Activated naive CD8-positive, alpha-beta T cell treated with anti-CD3 and anti-CD28 coated beads for 36 hours (primary cell): Measurements from ENCODE around the gene NLRP11. TPM values are rescaled to one million over a fixed set of nuclear protein-coding genes. Genes with fewer than 3 reads are reported as not detected.
"Not testable (repeated sequence)": the region's sequence is repeated elsewhere in the genome, so short reads cannot be mapped to it uniquely, and the experiment has no call there.

Source experiments
- DNase-seq: peaks from one replicate; pipeline ENCODE4 v3.0.0; 2021
- H3K27ac Mint-ChIP-seq: one replicate; pipeline ENCODE4 v1.8.0; 2022; ENCODE audit warnings: mild to moderate bottlenecking, moderate library complexity, mixed read lengths
- H3K27me3 Mint-ChIP-seq: one replicate; pipeline ENCODE4 v1.8.0; 2022; ENCODE audit warnings: mild to moderate bottlenecking, mixed read lengths
- H3K36me3 Mint-ChIP-seq: one replicate; pipeline ENCODE4 v1.8.0; 2021; ENCODE audit warnings: mild to moderate bottlenecking, mixed read lengths
- H3K4me1 Mint-ChIP-seq: one replicate; pipeline ENCODE4 v1.8.0; 2021; ENCODE audit warnings: mixed read lengths
- H3K4me3 Mint-ChIP-seq: one replicate; pipeline ENCODE4 v1.8.0; 2022; ENCODE audit warnings: mild to moderate bottlenecking, moderate library complexity, mixed read lengths
- H3K9me3 Mint-ChIP-seq: one replicate; pipeline ENCODE4 v1.8.0; 2022; ENCODE audit warnings: mixed read lengths
- total RNA-seq, 2 experiments: library from RNA; stranded (reverse); gene quantifications; one replicate each; pipeline ENCODE4 v1.2.3, GENCODE V29; 2021

Gene NLRP11
- total RNA-seq, 2 experiments from 2014 or later, result 0.19 to 0.24 TPM

DNA sequence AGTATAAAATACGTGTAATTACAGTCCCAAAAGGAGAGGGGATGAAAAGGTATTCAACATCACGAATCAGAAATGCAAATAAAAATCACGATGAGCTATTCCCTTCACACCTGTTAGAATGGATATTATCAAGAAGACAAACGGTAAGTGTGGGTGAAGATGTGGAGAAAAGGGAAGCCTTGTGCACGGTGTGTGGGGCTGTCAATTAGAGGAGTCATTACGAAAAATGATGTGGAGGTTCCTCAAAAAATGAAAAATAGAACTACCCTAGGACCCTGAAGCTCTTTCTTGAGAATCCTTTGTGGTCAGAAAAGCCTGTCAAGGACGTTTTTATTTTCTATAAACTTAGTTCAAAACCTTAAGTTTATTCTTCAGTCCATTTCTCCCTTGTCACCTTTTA, 19.4 kb downstream of the NLRP11 start:
- no peak overlapping the region for H3K27ac Mint-ChIP-seq
- H3K4me3 Mint-ChIP-seq, result no peak overlapping the region
- no peaks in the 10 kb centered on the region for H3K36me3 Mint-ChIP-seq
- no peak for DNase-seq
- peaks cover 3% of the 10 kb centered on the region for H3K4me1 Mint-ChIP-seq
- H3K27me3 Mint-ChIP-seq, result peaks cover 21% of the 10 kb centered on the region
- no peaks in the 10 kb centered on the region for H3K9me3 Mint-ChIP-seq

DNA sequence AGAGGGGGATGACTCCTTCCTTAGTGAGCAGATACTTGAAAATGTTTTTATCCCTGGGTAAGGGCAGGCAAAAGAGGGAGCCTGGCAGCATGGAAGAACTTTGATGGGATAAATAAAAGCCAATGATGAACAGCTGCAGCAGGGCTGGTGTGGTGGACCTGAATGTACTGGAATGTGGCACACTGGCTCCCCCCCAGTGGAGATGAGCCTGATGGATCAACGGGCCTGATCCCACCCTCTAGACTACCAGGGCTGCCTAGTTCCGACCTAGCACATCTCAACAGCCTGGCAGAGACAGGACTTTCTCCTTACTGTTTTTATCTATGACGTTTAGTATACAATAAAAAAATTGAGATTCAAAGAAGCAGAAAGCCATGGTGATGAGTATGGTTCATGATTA, 20.5 kb downstream of the NLRP11 start:
- Mint-ChIP-seq H3K27ac (no peak overlapping the region), H3K27me3 (peaks cover 21% of the 10 kb centered on the region), H3K4me1 (peaks cover 3% of the 10 kb centered on the region), H3K9me3 (no peaks in the 10 kb centered on the region), H3K4me3 (no peak overlapping the region), H3K36me3 (no peaks in the 10 kb centered on the region)
- DNase-seq, result no peak

DNA sequence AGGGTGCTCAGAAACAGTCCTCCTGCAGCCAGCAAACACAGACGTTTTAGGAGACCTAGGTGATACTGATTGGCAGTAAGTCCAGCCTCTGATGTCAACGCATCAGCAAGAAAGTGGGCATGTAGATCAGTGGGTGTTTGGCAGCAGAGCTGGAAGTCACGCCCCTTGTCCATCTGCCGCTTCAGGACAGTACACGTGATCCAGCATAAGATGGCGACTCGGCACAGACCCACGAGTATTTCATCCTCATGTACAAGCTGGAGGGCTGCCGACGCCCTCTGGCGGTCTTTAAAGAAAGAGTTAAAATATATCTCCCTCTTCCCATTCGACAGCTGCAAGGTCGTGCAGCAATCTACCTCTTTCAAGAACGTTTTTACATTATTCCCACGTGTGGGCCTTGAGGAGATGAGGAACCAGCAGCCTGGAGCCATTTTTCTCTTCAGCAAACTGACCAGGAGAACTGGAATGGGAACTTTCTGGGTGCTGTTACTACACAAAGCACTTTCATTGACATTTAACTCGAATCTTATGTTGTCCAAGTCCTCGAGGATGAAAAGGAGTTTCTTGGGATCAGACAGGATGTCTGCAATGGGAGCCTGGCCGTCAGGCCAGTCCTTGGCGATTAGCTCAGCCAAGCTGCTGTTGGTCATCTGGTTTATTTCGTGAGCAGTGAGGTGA, 22.3 kb downstream of the NLRP11 start:
- Mint-ChIP-seq H3K9me3 (no peaks in the 10 kb centered on the region), H3K4me3 (no peak overlapping the region), H3K4me1 (peaks cover 3% of the 10 kb centered on the region), H3K27ac (no peak overlapping the region), H3K36me3 (no peaks in the 10 kb centered on the region), H3K27me3 (peaks cover 17% of the 10 kb centered on the region)
- peak; percentile 58 for DNase-seq

GRCh38 chr19:55802281-55802680, 29.5 kb downstream of the NLRP11 start:
- H3K4me3 Mint-ChIP-seq, result no peak overlapping the region
- H3K27me3 Mint-ChIP-seq, result peaks cover 9% of the 10 kb centered on the region
- H3K36me3 Mint-ChIP-seq, result no peaks in the 10 kb centered on the region
- no peak overlapping the region for H3K27ac Mint-ChIP-seq
- H3K9me3 Mint-ChIP-seq, result peaks cover 5% of the 10 kb centered on the region
- no peak for DNase-seq
- H3K4me1 Mint-ChIP-seq, result no peaks in the 10 kb centered on the region

DNA sequence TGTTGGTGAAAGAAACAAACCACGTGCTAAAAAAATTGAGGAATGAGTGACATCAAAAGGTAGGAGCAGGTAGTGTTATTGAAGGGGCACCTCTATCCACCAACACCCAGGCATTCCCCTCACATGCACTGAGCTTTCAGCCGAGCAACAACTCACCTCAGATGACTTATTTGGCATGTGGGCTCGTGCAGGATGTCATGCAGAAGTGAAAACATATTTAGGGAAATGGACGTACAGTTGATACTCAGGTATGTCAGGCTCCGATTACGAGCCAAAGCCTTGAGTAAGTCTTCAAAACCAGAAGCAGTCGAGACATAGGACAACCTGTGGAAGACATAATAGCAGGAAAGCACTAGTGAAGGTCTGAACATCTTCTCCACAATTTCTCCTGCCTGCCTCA, 30.4 kb downstream of the NLRP11 start:
- Mint-ChIP-seq H3K27ac (no peak overlapping the region), H3K36me3 (no peaks in the 10 kb centered on the region), H3K4me1 (no peaks in the 10 kb centered on the region), H3K4me3 (no peak overlapping the region), H3K9me3 (peaks cover 5% of the 10 kb centered on the region), H3K27me3 (peaks cover 9% of the 10 kb centered on the region)
- no peak for DNase-seq

GRCh38 chr19:55795021-55795420, 36.8 kb downstream of the NLRP11 start:
- Mint-ChIP-seq H3K9me3 (no peaks in the 10 kb centered on the region), H3K4me1 (no peaks in the 10 kb centered on the region), H3K27ac (no peak overlapping the region), H3K4me3 (no peak overlapping the region), H3K27me3 (peaks cover 16% of the 10 kb centered on the region), H3K36me3 (no peaks in the 10 kb centered on the region)
- no peak for DNase-seq

DNA sequence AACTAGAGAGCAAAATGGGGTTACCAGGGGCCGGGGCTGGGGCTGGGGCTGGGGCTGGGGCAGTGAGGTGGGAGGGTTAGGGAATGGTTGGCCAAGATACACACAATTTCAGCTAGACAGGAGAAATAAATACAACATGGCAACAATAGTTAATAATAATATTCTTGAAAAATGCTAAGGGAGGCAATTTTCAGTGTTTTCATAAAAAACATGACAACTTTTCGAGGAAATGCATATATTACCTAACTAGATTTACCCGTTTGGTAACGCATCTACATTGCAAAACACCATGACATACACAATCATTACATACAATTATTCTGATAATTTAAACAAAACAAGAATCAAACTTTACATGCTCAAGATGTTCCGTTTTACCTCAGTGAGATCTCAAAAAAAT, 50.7 kb downstream of the NLRP11 start:
- H3K36me3 Mint-ChIP-seq, result no peaks in the 10 kb centered on the region

GRCh38 chr19:55778331-55778730, 53.5 kb downstream of the NLRP11 start:
- Mint-ChIP-seq H3K36me3 (no peaks in the 10 kb centered on the region), H3K27ac (no peak overlapping the region), H3K4me1 (no peaks in the 10 kb centered on the region), H3K4me3 (no peak overlapping the region), H3K27me3 (peaks cover 68% of the 10 kb centered on the region), H3K9me3 (no peaks in the 10 kb centered on the region)
- DNase-seq, result no peak

More for the DNA sequence above, 50.7 kb downstream of the NLRP11 start:
- Mint-ChIP-seq H3K27me3 (peaks cover 53% of the 10 kb centered on the region), H3K27ac (no peak overlapping the region), H3K4me3 (no peak overlapping the region), H3K9me3 (no peaks in the 10 kb centered on the region), H3K4me1 (no peaks in the 10 kb centered on the region)
- DNase-seq, result no peak

GRCh38 chr19:55777528-55777927, 54.3 kb downstream of the NLRP11 start:
- no peak overlapping the region for H3K27ac Mint-ChIP-seq
- no peaks in the 10 kb centered on the region for H3K9me3 Mint-ChIP-seq
- no peak for DNase-seq
- H3K27me3 Mint-ChIP-seq, result peaks cover 61% of the 10 kb centered on the region
- no peak overlapping the region for H3K4me3 Mint-ChIP-seq
- no peaks in the 10 kb centered on the region for H3K36me3 Mint-ChIP-seq
- H3K4me1 Mint-ChIP-seq, result no peaks in the 10 kb centered on the region

DNA sequence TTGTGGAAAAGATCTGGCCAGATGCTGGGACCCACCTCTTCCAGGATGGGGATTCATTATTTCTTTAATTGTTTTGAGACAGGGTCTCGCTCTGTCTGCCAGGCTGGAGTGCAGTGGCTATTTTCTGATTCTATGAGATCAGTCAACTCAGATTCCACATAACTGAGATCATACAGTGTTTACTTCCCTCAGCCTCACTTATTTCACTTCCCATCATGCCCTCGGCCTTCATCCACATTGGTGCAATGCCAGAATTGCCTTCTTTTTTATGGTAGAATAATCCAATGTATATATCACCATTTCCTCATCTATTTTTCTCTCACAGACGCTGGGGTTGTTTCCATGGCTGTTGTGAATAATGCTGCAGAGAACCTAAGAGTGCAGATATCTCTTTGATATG, 62.2 kb downstream of the NLRP11 start:
- H3K27me3 Mint-ChIP-seq, result peaks cover 37% of the 10 kb centered on the region
- H3K36me3 Mint-ChIP-seq, H3K4me1 Mint-ChIP-seq, H3K9me3 Mint-ChIP-seq, DNase-seq, H3K4me3 Mint-ChIP-seq, H3K27ac Mint-ChIP-seq: not testable (repeated sequence)

DNA sequence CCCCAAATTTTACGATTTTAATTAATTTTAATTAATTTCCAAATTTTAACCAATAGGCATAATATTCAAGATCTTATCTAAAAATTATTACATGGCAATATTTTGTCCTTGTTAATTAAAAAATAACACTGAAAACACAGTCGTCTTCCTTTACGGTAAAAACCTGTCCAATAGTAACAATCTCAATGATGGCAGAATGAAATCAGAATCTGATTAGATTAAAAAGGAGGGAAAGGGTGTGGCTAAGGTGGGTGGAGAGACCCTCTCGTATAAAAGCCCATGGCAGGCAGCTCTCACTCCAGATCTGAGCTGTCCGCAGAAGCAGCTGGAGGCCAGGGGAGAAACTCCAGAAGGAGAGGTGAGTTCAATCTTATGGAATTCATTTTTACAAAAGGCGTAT, 63.0 kb downstream of the NLRP11 start, which contains the start of gene RFPL4AL1:
Gene RFPL4AL1, plus strand, starts transcription at position 301 of the 400 bp plus-strand sequence. CDS start 2,687 bp downstream, outside the sequence.
- not testable (repeated sequence) for H3K4me3 Mint-ChIP-seq, DNase-seq, H3K36me3 Mint-ChIP-seq, H3K4me1 Mint-ChIP-seq, H3K9me3 Mint-ChIP-seq, H3K27ac Mint-ChIP-seq
- peaks cover 34% of the 10 kb centered on the region for H3K27me3 Mint-ChIP-seq

GRCh38 chr19:55766466-55766865, 65.3 kb downstream of the NLRP11 start:
- Mint-ChIP-seq H3K4me1 (no peaks in the 10 kb centered on the region), H3K27me3 (peaks cover 31% of the 10 kb centered on the region), H3K36me3 (no peaks in the 10 kb centered on the region)

DNA sequence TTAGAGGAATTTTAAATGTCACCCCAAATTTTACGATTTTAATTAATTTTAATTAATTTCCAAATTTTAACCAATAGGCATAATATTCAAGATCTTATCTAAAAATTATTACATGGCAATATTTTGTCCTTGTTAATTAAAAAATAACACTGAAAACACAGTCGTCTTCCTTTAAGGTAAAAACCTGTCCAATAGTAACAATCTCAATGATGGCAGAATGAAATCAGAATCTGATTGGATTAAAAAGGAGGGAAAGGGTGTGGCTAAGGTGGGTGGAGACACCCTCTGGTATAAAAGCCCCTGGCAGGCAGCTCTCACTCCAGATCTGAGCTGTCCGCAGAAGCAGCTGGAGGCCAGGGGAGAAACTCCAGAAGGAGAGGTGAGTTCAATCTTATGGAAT, 73.0 kb downstream of the NLRP11 start, which contains the start of gene RFPL4A:
Gene RFPL4A, plus strand, starts transcription at position 301 of the 400 bp plus-strand sequence. CDS start 2,704 bp downstream, outside the sequence.
- not testable (repeated sequence) for H3K4me1 Mint-ChIP-seq, H3K4me3 Mint-ChIP-seq, DNase-seq, H3K27ac Mint-ChIP-seq, H3K9me3 Mint-ChIP-seq, H3K36me3 Mint-ChIP-seq
- peaks cover 28% of the 10 kb centered on the region for H3K27me3 Mint-ChIP-seq

More at GRCh38 chr19:55766466-55766865, 65.3 kb downstream of the NLRP11 start:
- no peak for DNase-seq
- Mint-ChIP-seq H3K4me3 (no peak overlapping the region), H3K9me3 (peaks cover 4% of the 10 kb centered on the region), H3K27ac (no peak overlapping the region)

GRCh38 chr19:55756808-55757207, 75.0 kb downstream of the NLRP11 start:
- H3K27ac Mint-ChIP-seq, H3K4me1 Mint-ChIP-seq, DNase-seq, H3K9me3 Mint-ChIP-seq, H3K4me3 Mint-ChIP-seq, H3K36me3 Mint-ChIP-seq: not testable (repeated sequence)
- H3K27me3 Mint-ChIP-seq, result peaks cover 36% of the 10 kb centered on the region

- Mint-ChIP-seq H3K27me3 (peaks cover 28% of the 10 kb centered on the region), H3K9me3 (no peaks in the 10 kb centered on the region), H3K4me3 (no peak overlapping the region), H3K36me3 (no peaks in the 10 kb centered on the region), H3K4me1 (no peaks in the 10 kb centered on the region), H3K27ac (no peak overlapping the region)
- no peak for DNase-seq
Observed at GRCh38 chr19:55753401-55753800, 78.4 kb downstream of the NLRP11 start.

DNA sequence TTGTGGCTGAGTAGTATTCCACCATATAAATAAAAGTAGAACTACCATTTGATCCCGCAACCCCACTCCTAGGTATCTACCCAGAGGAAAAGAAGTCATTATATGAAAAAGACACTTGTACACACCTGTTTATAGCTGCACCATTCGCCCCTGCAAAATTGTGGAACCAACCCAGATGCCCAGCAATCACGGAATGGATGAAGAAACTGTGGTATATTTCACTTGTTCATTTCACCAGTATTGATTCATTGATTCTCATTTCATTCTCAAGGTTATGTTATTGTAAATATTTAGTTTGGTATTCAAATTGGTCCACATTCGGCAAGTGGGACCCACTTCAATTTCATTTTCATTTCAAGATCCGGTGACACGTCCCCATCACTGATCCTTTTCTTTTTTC, 81.1 kb downstream of the NLRP11 start:
- Mint-ChIP-seq H3K4me1 (no peaks in the 10 kb centered on the region), H3K9me3 (no peaks in the 10 kb centered on the region), H3K27me3 (peaks cover 21% of the 10 kb centered on the region), H3K36me3 (no peaks in the 10 kb centered on the region), H3K4me3 (no peak overlapping the region), H3K27ac (no peak overlapping the region)
- no peak for DNase-seq
